HPDE6-E6E7 (cell line): Measurements from ENCODE around the gene LARP1.
A peak's percentile ranks its signal among the peaks of the same experiment; 100 is the strongest.
"Not testable (repeated sequence)": the region's sequence is repeated elsewhere in the genome, so short reads cannot be mapped to it uniquely, and the experiment has no call there.

ENCODE experiments used
- DNase-seq: peaks from one replicate; pipeline ENCODE4 v3.0.0; 2011; ENCODE audit warnings: missing footprints; ENCODE audit errors: extremely low spot score

The LARP1 gene

GRCh38 chr5:154793599-154794524 is 38.7 kb downstream of the LARP1 start:
- no peak for DNase-seq

GRCh38 chr5:154794525-154795234 is 39.5 kb downstream of the LARP1 start:
- DNase-seq = no peak

- no peak for DNase-seq
These were observed 40.0 kb downstream of the LARP1 start for GRCh38 chr5:154795235-154795596.

- no peak for DNase-seq
These were observed 42.6 kb downstream of the LARP1 start for GRCh38 chr5:154797762-154798161.

- DNase-seq = no peak
These were observed 45.4 kb downstream of the LARP1 start for GRCh38 chr5:154800582-154800981.

- no peak for DNase-seq
These were observed 45.9 kb downstream of the LARP1 start for GRCh38 chr5:154801083-154801482.

GRCh38 chr5:154802050-154802449 is 46.9 kb downstream of the LARP1 start:
- no peak for DNase-seq

GRCh38 chr5:154806176-154806575 is 51.0 kb downstream of the LARP1 start:
- no peak for DNase-seq

- no peak for DNase-seq
These were observed 56.1 kb downstream of the LARP1 start for GRCh38 chr5:154811239-154811638.

GRCh38 chr5:154811653-154812465 is 56.7 kb downstream of the LARP1 start:
- DNase-seq = peak; percentile 47

- DNase-seq = no peak
These were observed 58.0 kb downstream of the LARP1 start for GRCh38 chr5:154813158-154813557.

- no peak for DNase-seq
These were observed 58.6 kb downstream of the LARP1 start for GRCh38 chr5:154813736-154814135.

GRCh38 chr5:154815025-154815424 is 59.8 kb downstream of the LARP1 start:
- DNase-seq = no peak

- no peak for DNase-seq
These were observed 60.6 kb downstream of the LARP1 start for GRCh38 chr5:154815684-154816247.

GRCh38 chr5:154816891-154817492 is 61.8 kb downstream of the LARP1 start:
- no peak for DNase-seq

- DNase-seq = no peak
These were observed 62.6 kb downstream of the LARP1 start for GRCh38 chr5:154817815-154818214.

GRCh38 chr5:154818471-154819116 is 63.4 kb downstream of the LARP1 start:
- no peak for DNase-seq

- no peak for DNase-seq
These were observed 64.4 kb downstream of the LARP1 start for GRCh38 chr5:154819546-154819945.

GRCh38 chr5:154820383-154820782 is 65.2 kb downstream of the LARP1 start:
- no peak for DNase-seq

GRCh38 chr5:154822896-154823295 is 67.7 kb downstream of the LARP1 start:
- not testable (repeated sequence) for DNase-seq

- no peak for DNase-seq
These were observed 68.4 kb downstream of the LARP1 start for GRCh38 chr5:154823605-154824004.
